ENCODE measurements around the gene ABCC10. TPM values are rescaled to one million over a fixed set of nuclear protein-coding genes. Genes with fewer than 3 reads are reported as not detected.
"Not testable (repeated sequence)": the region's sequence is repeated elsewhere in the genome, so short reads cannot be mapped to it uniquely, and the experiment has no call there.

The ABCC10 gene
- total RNA-seq, 2 experiments from 2014 or later: 35.7 to 38.5 TPM

GRCh38 chr6:43496370-43497128, 69.2 kb downstream of the ABCC10 start:
- Histone ChIP-seq H3K4me1 (ENCODE audit: insufficient read depth, low read length) (peaks cover 27% of the 10 kb centered on the region), H3K36me3 (ENCODE audit: insufficient read depth, low read length) (peaks cover 45% of the 10 kb centered on the region), H3K4me3 (ENCODE audit: low read length) (no peak overlapping the region), H3K9me3 (ENCODE audit: control insufficient read depth in 1 of 2, insufficient read depth in 1 of 2, low read length in 2 of 2) (no peaks in the 10 kb centered on the region), H3K27me3 (ENCODE audit: control insufficient read depth in 1 of 2, insufficient read depth in 2 of 2, low read length in 2 of 2) (no peaks in the 10 kb centered on the region), H3K27ac (ENCODE audit: low read depth in 1 of 2, low read length in 2 of 2) (no peak overlapping the region)
- DNase-seq (peak in 2 of 14 experiments; percentile 36 to 45), ATAC-seq (ENCODE audit: poor library complexity) (peak; percentile 53)
- H3K9me3 Mint-ChIP-seq: no peaks in the 10 kb centered on the region
- peaks cover 56% of the 10 kb centered on the region for H3K36me3 Mint-ChIP-seq (ENCODE audit: low read depth)
- H3K4me3 Mint-ChIP-seq: no peak overlapping the region
- peaks cover 36% of the 10 kb centered on the region for H3K4me1 Mint-ChIP-seq (ENCODE audit: low read depth)
- no peak for TF ChIP-seq CTCF (IDR thresholded peaks at IDR 0.05)
- intact Hi-C loops (cut with DNase I, micrococcal nuclease): no loop called here
- ChIA-PET CTCF (no interaction called here), POLR2A (interaction anchor here (2.4 kb wide), 1 partner anchor 13 kb away, joined by 10 read pairs; the partner anchor contains the start of gene LRRC73)
- no peak overlapping the region for H3K27ac Mint-ChIP-seq
- no peaks in the 10 kb centered on the region for H3K27me3 Mint-ChIP-seq

GRCh38 chr6:43497129-43497396, 69.7 kb downstream of the ABCC10 start:
- CTCF ChIA-PET: no interaction called here
- no peak for TF ChIP-seq CTCF (IDR thresholded peaks at IDR 0.05)
- no peak overlapping the region for H3K27ac Mint-ChIP-seq

GRCh38 chr6:43497689-43498088, 70.3 kb downstream of the ABCC10 start:
- no peak for TF ChIP-seq CTCF (IDR thresholded peaks at IDR 0.05)
- no peaks in the 10 kb centered on the region for H3K27me3 Mint-ChIP-seq
- no peak for DNase-seq
- Histone ChIP-seq H3K4me1 (ENCODE audit: insufficient read depth, low read length) (peaks cover 23% of the 10 kb centered on the region), H3K4me3 (ENCODE audit: low read length) (no peak overlapping the region), H3K9me3 (ENCODE audit: control insufficient read depth in 1 of 2, insufficient read depth in 1 of 2, low read length in 2 of 2) (no peaks in the 10 kb centered on the region), H3K27ac (ENCODE audit: low read depth in 1 of 2, low read length in 2 of 2) (no peak overlapping the region), H3K27me3 (ENCODE audit: control insufficient read depth in 1 of 2, insufficient read depth in 2 of 2, low read length in 2 of 2) (no peaks in the 10 kb centered on the region), H3K36me3 (ENCODE audit: insufficient read depth, low read length) (peaks cover 56% of the 10 kb centered on the region)
- ATAC-seq (ENCODE audit: poor library complexity): no peak
- intact Hi-C loops (cut with DNase I, micrococcal nuclease): no loop called here
- H3K27ac Mint-ChIP-seq: no peak overlapping the region
- peaks cover 31% of the 10 kb centered on the region for H3K4me1 Mint-ChIP-seq (ENCODE audit: low read depth)
- no peaks in the 10 kb centered on the region for H3K9me3 Mint-ChIP-seq
- POLR2A ChIA-PET: no interaction called here
- H3K4me3 Mint-ChIP-seq: no peak overlapping the region
- H3K36me3 Mint-ChIP-seq (ENCODE audit: low read depth): peaks cover 64% of the 10 kb centered on the region
- CTCF ChIA-PET: interaction anchor here (0.5 to 0.6 kb wide), 2 partner anchors 190 to 585 kb away, joined by 3 read pairs; no protein-coding TSS in a partner anchor

More at GRCh38 chr6:43497129-43497396, 69.7 kb downstream of the ABCC10 start:
- H3K27me3 Mint-ChIP-seq: no peaks in the 10 kb centered on the region
- peaks cover 50% of the 10 kb centered on the region for H3K36me3 ChIP-seq (ENCODE audit: insufficient read depth, low read length)
- no peak overlapping the region for H3K4me3 ChIP-seq (ENCODE audit: low read length)
- H3K27me3 ChIP-seq (ENCODE audit: control insufficient read depth in 1 of 2, insufficient read depth in 2 of 2, low read length in 2 of 2): no peaks in the 10 kb centered on the region
- no peak for DNase-seq
- intact Hi-C loops (cut with DNase I, micrococcal nuclease): no loop called here
- H3K4me1 ChIP-seq (ENCODE audit: insufficient read depth, low read length): peaks cover 25% of the 10 kb centered on the region
- no peaks in the 10 kb centered on the region for H3K9me3 ChIP-seq (ENCODE audit: control insufficient read depth in 1 of 2, insufficient read depth in 1 of 2, low read length in 2 of 2)
- ATAC-seq (ENCODE audit: poor library complexity): no peak
- POLR2A ChIA-PET: interaction anchor here (2.4 kb wide), 1 partner anchor 13 kb away, joined by 10 read pairs; the partner anchor contains the start of gene LRRC73
- peaks cover 36% of the 10 kb centered on the region for H3K4me1 Mint-ChIP-seq (ENCODE audit: low read depth)
- H3K27ac ChIP-seq (ENCODE audit: low read depth in 1 of 2, low read length in 2 of 2): no peak overlapping the region
- peaks cover 61% of the 10 kb centered on the region for H3K36me3 Mint-ChIP-seq (ENCODE audit: low read depth)
- no peaks in the 10 kb centered on the region for H3K9me3 Mint-ChIP-seq
- H3K4me3 Mint-ChIP-seq: no peak overlapping the region

GRCh38 chr6:43498291-43498690, 71.0 kb downstream of the ABCC10 start:
- DNase-seq; H3K27ac ChIP-seq (ENCODE audit: low read depth in 1 of 2, low read length in 2 of 2); H3K27me3 Mint-ChIP-seq; intact Hi-C loops (cut with DNase I, micrococcal nuclease); H3K27me3 ChIP-seq (ENCODE audit: control insufficient read depth in 1 of 2, insufficient read depth in 2 of 2, low read length in 2 of 2); ATAC-seq (ENCODE audit: poor library complexity); H3K4me3 ChIP-seq (ENCODE audit: low read length); H3K4me3 Mint-ChIP-seq; H3K9me3 ChIP-seq (ENCODE audit: control insufficient read depth in 1 of 2, insufficient read depth in 1 of 2, low read length in 2 of 2); H3K27ac Mint-ChIP-seq; H3K9me3 Mint-ChIP-seq: not testable (repeated sequence)
- CTCF ChIA-PET: interaction anchor here (0.5 to 0.6 kb wide), 2 partner anchors 191 to 585 kb away, joined by 3 read pairs; no protein-coding TSS in a partner anchor
- POLR2A ChIA-PET: interaction anchor here (0.6 kb wide), 1 partner anchor 8 kb away, joined by 4 read pairs; no protein-coding TSS in a partner anchor
- peaks cover 23% of the 10 kb centered on the region for H3K4me1 ChIP-seq (ENCODE audit: insufficient read depth, low read length)
- H3K36me3 Mint-ChIP-seq (ENCODE audit: low read depth): peaks cover 66% of the 10 kb centered on the region
- peaks cover 62% of the 10 kb centered on the region for H3K36me3 ChIP-seq (ENCODE audit: insufficient read depth, low read length)
- H3K4me1 Mint-ChIP-seq (ENCODE audit: low read depth): peaks cover 25% of the 10 kb centered on the region
